Naive B cell (primary cell): ENCODE results near the gene CUX1. TPM values are rescaled to one million over a fixed set of nuclear protein-coding genes. Genes with fewer than 3 reads are reported as not detected.
"Not testable (repeated sequence)": the region's sequence is repeated elsewhere in the genome, so short reads cannot be mapped to it uniquely, and the experiment has no call there.

Source experiments
- ATAC-seq, 2 donors: fragments of 150-1000 bp; cut with Tn5 transposase; 2 replicates each; pipeline ENCODE4 v1.10.0; 2021; ENCODE audit warnings: low read depth in 2 of 2, mild to moderate bottlenecking in 2 of 2, moderate library complexity in 2 of 2
- DNase-seq: peaks from one replicate; pipeline ENCODE4 v3.0.0; 2022
- H3K27ac Mint-ChIP-seq, 6 donors: one replicate each; pipeline ENCODE4 v1.8.0; 2020 to 2022; ENCODE audit warnings: mild to moderate bottlenecking in 6 of 6, mixed read lengths in 6 of 6, moderate library complexity in 5 of 6, inconsistent platforms in 2 of 6
- H3K27me3 Mint-ChIP-seq, 3 donors: one replicate each; pipeline ENCODE4 v1.8.0; 2021 to 2022; ENCODE audit warnings: mixed read lengths in 3 of 3, mild to moderate bottlenecking in 1 of 3
- H3K36me3 Mint-ChIP-seq, 2 donors: one replicate each; pipeline ENCODE4 v1.8.0; 2020 to 2022; ENCODE audit warnings: mixed read lengths in 2 of 2, inconsistent platforms in 1 of 2, mild to moderate bottlenecking in 1 of 2
- H3K4me1 Mint-ChIP-seq, 3 donors: one replicate each; pipeline ENCODE4 v1.8.0; 2020 to 2022; ENCODE audit warnings: mixed read lengths in 3 of 3, inconsistent platforms in 1 of 3, mild to moderate bottlenecking in 1 of 3, moderate library complexity in 1 of 3
- H3K4me3 Mint-ChIP-seq, 8 donors: one replicate each; pipeline ENCODE4 v1.8.0; 2020 to 2022; ENCODE audit warnings: mild to moderate bottlenecking in 8 of 8, mixed read lengths in 8 of 8, moderate library complexity in 8 of 8, inconsistent platforms in 2 of 8
- H3K9me3 Mint-ChIP-seq, 7 donors: one replicate each; pipeline ENCODE4 v1.8.0; 2020 to 2022; ENCODE audit warnings: mixed read lengths in 7 of 7, mild to moderate bottlenecking in 5 of 7, inconsistent platforms in 2 of 7, moderate library complexity in 1 of 7
- polyA plus RNA-seq, 6 donors: library from polyadenylated mRNA; unstranded; fragments of 300-500 nt; fragmentation: Illumina TruSeq; gene quantifications; one replicate each; pipeline ENCODE4 v1.2.3, GENCODE V29; 2021; ENCODE audit warnings: low read depth in 6 of 6

The CUX1 gene
- polyA plus RNA-seq, 6 donors from 2014 or later, result 0.66 to 31.5 (median 14.5) TPM

GRCh38 chr7:102039706-102040105 is 222.3 kb downstream of the CUX1 start:
- no peaks in the 10 kb centered on the region for H3K27me3 Mint-ChIP-seq
- no peak overlapping the region for H3K27ac Mint-ChIP-seq
- DNase-seq (no peak), ATAC-seq (no peak)
- H3K4me3 Mint-ChIP-seq, result no peak overlapping the region
- H3K4me1 Mint-ChIP-seq, result peaks cover 4 to 18% (median 10%) of the 10 kb centered on the region in 3 donors
- H3K36me3 Mint-ChIP-seq, result peaks cover 0 to 6% of the 10 kb centered on the region in 2 donors
- H3K9me3 Mint-ChIP-seq, result no peaks in the 10 kb centered on the region

- H3K4me3 Mint-ChIP-seq, result no peak overlapping the region
- H3K4me1 Mint-ChIP-seq, result peaks cover 4 to 26% (median 15%) of the 10 kb centered on the region in 3 donors
- no peaks in the 10 kb centered on the region for H3K27me3 Mint-ChIP-seq
These were observed 223.1 kb downstream of the CUX1 start for GRCh38 chr7:102040569-102040968.

GRCh38 chr7:102042016-102042656 is 224.7 kb downstream of the CUX1 start:
- peaks cover 0 to 6% of the 10 kb centered on the region in 2 donors for H3K36me3 Mint-ChIP-seq
- no peak for DNase-seq
- no peaks in the 10 kb centered on the region for H3K27me3 Mint-ChIP-seq
- peak overlapping the region in 1 of 6 donors; percentile 38 for H3K27ac Mint-ChIP-seq
- no peak overlapping the region for H3K4me3 Mint-ChIP-seq
- H3K9me3 Mint-ChIP-seq, result no peaks in the 10 kb centered on the region
- H3K4me1 Mint-ChIP-seq, result peaks cover 10 to 34% (median 26%) of the 10 kb centered on the region in 3 donors
- ATAC-seq, result no peak

More at GRCh38 chr7:102040569-102040968, 223.1 kb downstream of the CUX1 start:
- H3K9me3 Mint-ChIP-seq, result no peaks in the 10 kb centered on the region
- DNase-seq (no peak), ATAC-seq (no peak)
- no peak overlapping the region for H3K27ac Mint-ChIP-seq
- peaks cover 0 to 6% of the 10 kb centered on the region in 2 donors for H3K36me3 Mint-ChIP-seq

- H3K36me3 Mint-ChIP-seq, DNase-seq, ATAC-seq, H3K27ac Mint-ChIP-seq, H3K27me3 Mint-ChIP-seq, H3K9me3 Mint-ChIP-seq, H3K4me3 Mint-ChIP-seq: not testable (repeated sequence)
- H3K4me1 Mint-ChIP-seq, result peaks cover 15 to 39% (median 30%) of the 10 kb centered on the region in 3 donors
These were observed 225.4 kb downstream of the CUX1 start for GRCh38 chr7:102042796-102043195.

- no peak for ATAC-seq
- peak overlapping the region in 5 of 8 donors; percentile 11 to 45 (median 39) for H3K4me3 Mint-ChIP-seq
These were observed 227.2 kb downstream of the CUX1 start for GRCh38 chr7:102044641-102044983.

GRCh38 chr7:102044984-102045673 is 227.7 kb downstream of the CUX1 start:
- no peaks in the 10 kb centered on the region for H3K9me3 Mint-ChIP-seq
- H3K27ac Mint-ChIP-seq, result peak overlapping the region in 1 of 6 donors; percentile 60
- H3K4me3 Mint-ChIP-seq, result peak overlapping the region in 4 of 8 donors; percentile 16 to 43 (median 31)
- H3K4me1 Mint-ChIP-seq, result peaks cover 26 to 55% (median 46%) of the 10 kb centered on the region in 3 donors
- DNase-seq (no peak), ATAC-seq (peak in 1 of 2 donors; percentile 35)
- H3K36me3 Mint-ChIP-seq, result peaks cover under 1 to 7% of the 10 kb centered on the region in 2 donors
- H3K27me3 Mint-ChIP-seq, result no peaks in the 10 kb centered on the region

More at GRCh38 chr7:102044641-102044983, 227.2 kb downstream of the CUX1 start:
- peaks cover 26 to 55% (median 46%) of the 10 kb centered on the region in 3 donors for H3K4me1 Mint-ChIP-seq
- no peaks in the 10 kb centered on the region for H3K27me3 Mint-ChIP-seq
- H3K27ac Mint-ChIP-seq, result no peak overlapping the region
- no peaks in the 10 kb centered on the region for H3K9me3 Mint-ChIP-seq
- no peak for DNase-seq
- peaks cover 6 to 7% of the 10 kb centered on the region in 2 donors for H3K36me3 Mint-ChIP-seq

GRCh38 chr7:102045681-102046372 is 228.4 kb downstream of the CUX1 start:
- no peak for ATAC-seq
- DNase-seq, result no peak

GRCh38 chr7:102046373-102047117 is 229.1 kb downstream of the CUX1 start:
- H3K27ac Mint-ChIP-seq, result no peak overlapping the region
- H3K27me3 Mint-ChIP-seq, result no peaks in the 10 kb centered on the region
- DNase-seq (no peak), ATAC-seq (no peak)
- H3K9me3 Mint-ChIP-seq, result no peaks in the 10 kb centered on the region
- H3K36me3 Mint-ChIP-seq, result peaks cover 0 to 7% of the 10 kb centered on the region in 2 donors
- no peak overlapping the region for H3K4me3 Mint-ChIP-seq
- peaks cover 32 to 62% (median 53%) of the 10 kb centered on the region in 3 donors for H3K4me1 Mint-ChIP-seq

More at GRCh38 chr7:102045681-102046372, 228.4 kb downstream of the CUX1 start:
- H3K27me3 Mint-ChIP-seq, result no peaks in the 10 kb centered on the region
- H3K36me3 Mint-ChIP-seq, result peaks cover 0 to 7% of the 10 kb centered on the region in 2 donors
- H3K27ac Mint-ChIP-seq, result peak overlapping the region in 2 of 6 donors; percentile 53 to 82
- no peaks in the 10 kb centered on the region for H3K9me3 Mint-ChIP-seq
- H3K4me1 Mint-ChIP-seq, result peaks cover 29 to 60% (median 46%) of the 10 kb centered on the region in 3 donors
- H3K4me3 Mint-ChIP-seq, result peak overlapping the region in 1 of 8 donors; percentile 36

GRCh38 chr7:102047167-102047566 is 229.7 kb downstream of the CUX1 start:
- Mint-ChIP-seq H3K27ac (peak overlapping the region in 2 of 6 donors; percentile 3 to 82), H3K36me3 (peaks cover 0 to 7% of the 10 kb centered on the region in 2 donors), H3K4me1 (peaks cover 32 to 59% (median 53%) of the 10 kb centered on the region in 3 donors), H3K9me3 (no peaks in the 10 kb centered on the region), H3K27me3 (no peaks in the 10 kb centered on the region), H3K4me3 (no peak overlapping the region)
- DNase-seq (no peak), ATAC-seq (no peak)

- H3K27me3 Mint-ChIP-seq, result no peaks in the 10 kb centered on the region
- no peak overlapping the region for H3K27ac Mint-ChIP-seq
- H3K9me3 Mint-ChIP-seq, result peaks cover 0 to 13% (median 9%) of the 10 kb centered on the region in 7 donors
- DNase-seq (no peak), ATAC-seq (no peak)
- H3K4me1 Mint-ChIP-seq, result peaks cover 28 to 55% (median 50%) of the 10 kb centered on the region in 3 donors
- peaks cover 5 to 7% of the 10 kb centered on the region in 2 donors for H3K36me3 Mint-ChIP-seq
- H3K4me3 Mint-ChIP-seq, result no peak overlapping the region
These were observed 232.3 kb downstream of the CUX1 start for GRCh38 chr7:102049765-102050164.

- DNase-seq (no peak), ATAC-seq (no peak)
- H3K9me3 Mint-ChIP-seq, result peaks cover 0 to 13% (median 10%) of the 10 kb centered on the region in 7 donors
- H3K27ac Mint-ChIP-seq, result peak overlapping the region in 4 of 6 donors; percentile 26 to 58 (median 50)
- H3K27me3 Mint-ChIP-seq, result no peaks in the 10 kb centered on the region
- no peak overlapping the region for H3K4me3 Mint-ChIP-seq
- peaks cover 26 to 46% (median 43%) of the 10 kb centered on the region in 3 donors for H3K4me1 Mint-ChIP-seq
- H3K36me3 Mint-ChIP-seq, result peaks cover 5 to 7% of the 10 kb centered on the region in 2 donors
These were observed 233.5 kb downstream of the CUX1 start for GRCh38 chr7:102050864-102051460.

GRCh38 chr7:102051736-102052135 is 234.3 kb downstream of the CUX1 start:
- peaks cover 0 to 13% (median 10%) of the 10 kb centered on the region in 7 donors for H3K9me3 Mint-ChIP-seq
- DNase-seq, H3K27me3 Mint-ChIP-seq, ATAC-seq, H3K36me3 Mint-ChIP-seq: not testable (repeated sequence)
- peak overlapping the region in 1 of 8 donors; percentile 8 for H3K4me3 Mint-ChIP-seq
- peak overlapping the region in 2 of 6 donors; percentile 56 to 61 for H3K27ac Mint-ChIP-seq
- peaks cover 25 to 42% (median 42%) of the 10 kb centered on the region in 3 donors for H3K4me1 Mint-ChIP-seq
